GM23338 (cell line): Measurements from ENCODE around the gene STARD3. TPM values are rescaled to one million over a fixed set of nuclear protein-coding genes. Genes with fewer than 3 reads are reported as not detected.

ENCODE experiments used
- ATAC-seq: fragments of 200-7000 bp; cut with Tn5 transposase; 3 replicates; pipeline ENCODE4 v1.9.1; 2020
- DNase-seq: peaks from one replicate; pipeline ENCODE4 v3.0.0-alpha.2; 2015; ENCODE audit warnings: low spot score
- H2AFZ ChIP-seq: fragments of 200-600 bp; sonication (generic); 2 replicates; pipeline ENCODE4 v1.8.0; 2016; ENCODE audit warnings: antibody characterized with exemption, mild to moderate bottlenecking, moderate library complexity
- H3F3A ChIP-seq: fragments of 200-600 bp; sonication (generic); replicated peaks from 2 replicates; pipeline ENCODE4 v1.8.0; 2017; ENCODE audit warnings: antibody characterized with exemption, mixed run types, low read depth
- H3K27ac ChIP-seq: fragments of 200-600 bp; sonication (generic); 2 replicates; pipeline ENCODE4 v1.6.1; 2016; ENCODE audit warnings: low read depth
- H3K27me3 ChIP-seq: fragments of 200-600 bp; sonication (generic); 2 replicates; pipeline ENCODE4 v1.8.0; 2016; ENCODE audit warnings: mild to moderate bottlenecking, mixed run types, moderate library complexity; ENCODE audit not compliant: insufficient read depth
- H3K36me3 ChIP-seq: fragments of 200-600 bp; sonication (generic); 2 replicates; pipeline ENCODE4 v1.8.0; 2016; ENCODE audit warnings: mild to moderate bottlenecking; ENCODE audit not compliant: insufficient read depth
- H3K4me1 ChIP-seq: fragments of 200-600 bp; sonication (generic); 2 replicates; pipeline ENCODE4 v1.8.0; 2016; ENCODE audit warnings: mild to moderate bottlenecking, moderate library complexity; ENCODE audit not compliant: insufficient read depth
- H3K4me2 ChIP-seq: fragments of 200-600 bp; sonication (generic); 2 replicates; pipeline ENCODE4 v1.7.1; 2017; ENCODE audit warnings: mixed run types
- H3K4me3 ChIP-seq: fragments of 200-600 bp; sonication (generic); 2 replicates; pipeline ENCODE4 v1.6.1; 2016; ENCODE audit warnings: mixed run types
- H3K79me2 ChIP-seq: fragments of 200-600 bp; sonication (generic); replicated peaks from 2 replicates; pipeline ENCODE4 v1.8.0; 2017; ENCODE audit warnings: mild to moderate bottlenecking; ENCODE audit not compliant: insufficient read depth
- H3K9me2 ChIP-seq: fragments of 200-600 bp; sonication (generic); 2 replicates; pipeline ENCODE4 v1.8.0; 2017; ENCODE audit not compliant: insufficient read depth
- H4K20me1 ChIP-seq: fragments of 200-600 bp; sonication (generic); replicated peaks from 2 replicates; pipeline ENCODE4 v1.8.0; 2017; ENCODE audit warnings: mild to moderate bottlenecking; ENCODE audit not compliant: insufficient read depth
- H3K27ac Mint-ChIP-seq: 2 replicates; pipeline ENCODE4 v1.8.0; 2020; ENCODE audit warnings: inconsistent platforms, mild to moderate bottlenecking, moderate library complexity, mixed read lengths
- H3K27me3 Mint-ChIP-seq: 3 replicates; pipeline ENCODE4 v1.8.0; 2022; ENCODE audit warnings: low read depth, mild to moderate bottlenecking, moderate library complexity, mixed read lengths, inconsistent platforms; ENCODE audit not compliant: insufficient read depth, poor library complexity
- H3K36me3 Mint-ChIP-seq: 3 replicates; pipeline ENCODE4 v1.8.0; 2021; ENCODE audit warnings: low read depth, mild to moderate bottlenecking, inconsistent platforms, moderate library complexity, mixed read lengths
- H3K4me1 Mint-ChIP-seq: 3 replicates; pipeline ENCODE4 v1.8.0; 2020; ENCODE audit warnings: mild to moderate bottlenecking, inconsistent platforms, mixed read lengths
- H3K4me3 Mint-ChIP-seq: 3 replicates; pipeline ENCODE4 v1.8.0; 2021; ENCODE audit warnings: moderate library complexity, mild to moderate bottlenecking, inconsistent platforms, mixed read lengths
- H3K9me3 Mint-ChIP-seq: 3 replicates; pipeline ENCODE4 v1.8.0; 2020; ENCODE audit warnings: moderate library complexity, mild to moderate bottlenecking, inconsistent platforms, mixed read lengths
- CTCF ChIP-seq, 2 experiments: fragments of 200-600 bp in 1 of 2; sonication (generic) in 1 of 2; conservative IDR thresholded peaks; 2 replicates each; pipeline versions ENCODE4 v1.5.1 to v1.6.1; 2016 to 2017; ENCODE audit warnings: antibody characterized with exemption in 2 of 2, low read depth in 2 of 2, mild to moderate bottlenecking in 2 of 2, moderate library complexity in 1 of 2
- EZH2phosphoT487 ChIP-seq: fragments of 200-600 bp; sonication (generic); IDR thresholded peaks from one replicate; pipeline ENCODE4 v1.8.1; 2018; ENCODE audit warnings: antibody characterized with exemption; ENCODE audit not compliant: unreplicated experiment
- REST ChIP-seq: IDR thresholded peaks from one replicate; pipeline ENCODE4 v1.6.1; 2018; ENCODE audit warnings: antibody characterized with exemption; ENCODE audit not compliant: unreplicated experiment
- STAT1 ChIP-seq: IDR thresholded peaks from one replicate; pipeline ENCODE4 v1.6.1; 2016; ENCODE audit warnings: antibody characterized with exemption; ENCODE audit not compliant: unreplicated experiment
- ZNF331 ChIP-seq: fragments of 250-450 bp; sonication (Bioruptor Pico); IDR thresholded peaks from 2 replicates; pipeline ENCODE4 v1.5.0; 2020; ENCODE audit warnings: low read depth, mild to moderate bottlenecking, moderate library complexity
- polyA plus RNA-seq: library from polyadenylated mRNA; unstranded; fragments of >200 nt; fragmentation: Nextera tagmentation; extraction: Ambion mirVana; gene quantifications from 2 replicates; pipeline ENCODE4 v1.2.1, GENCODE V29; 2016
- total RNA-seq: library from RNA; depleted of rRNA; stranded (reverse); fragments of >200 nt; shearing (Covaris generic); gene quantifications from 2 replicates; pipeline ENCODE4 v1.2.3, GENCODE V29; 2014

The STARD3 gene
- total and polyA plus RNA-seq, 2 experiments from 2014 or later: 26.4 to 53.3 TPM

GRCh38 chr17:39619786-39620101 lies 17.2 kb upstream of the STARD3 start:
- Mint-ChIP-seq H3K36me3 (no peaks in the 10 kb centered on the region; the same call in 2 of the 3 replicates), H3K4me3 (no peak overlapping the region), H3K9me3 (no peaks in the 10 kb centered on the region), H3K27me3 (peaks cover 72% of the 10 kb centered on the region), H3K4me1 (peaks cover 20% of the 10 kb centered on the region), H3K27ac (no peak overlapping the region)
- Histone ChIP-seq H3K27me3 (peaks cover 93% of the 10 kb centered on the region), H4K20me1 (no peaks in the 10 kb centered on the region; the same call in 1 of the 2 replicates), H3K4me2 (no peak overlapping the region), H3F3A (0 out of 2 replicates have a peak, but pooled peaks cover 10% of the 10 kb centered on the region), H3K4me3 (no peak overlapping the region), H3K79me2 (no peaks in the 10 kb centered on the region), H2AFZ (no peak overlapping the region), H3K4me1 (peaks cover 15% of the 10 kb centered on the region; the same call in 1 of the 2 replicates), H3K9me2 (no peaks in the 10 kb centered on the region), H3K27ac (no peak overlapping the region), H3K36me3 (no peaks in the 10 kb centered on the region)
- no peak for ATAC-seq
- TF ChIP-seq STAT1: no peak
- no peak for TF ChIP-seq ZNF331 (CRISPR knock-in tag)
- DNase-seq: no peak

GRCh38 chr17:39621523-39622379 lies 15.2 kb upstream of the STARD3 start:
- Mint-ChIP-seq H3K36me3 (no peaks in the 10 kb centered on the region), H3K9me3 (no peaks in the 10 kb centered on the region), H3K4me3 (no peak overlapping the region), H3K27ac (no peak overlapping the region), H3K4me1 (peaks cover 36% of the 10 kb centered on the region), H3K27me3 (peaks cover 76% of the 10 kb centered on the region)
- H3K27me3 ChIP-seq: peaks cover 93% of the 10 kb centered on the region
- H4K20me1 ChIP-seq: no peaks in the 10 kb centered on the region
- H2AFZ ChIP-seq: peak overlapping the region; percentile 44; the same call in 1 of the 2 replicates
- H3K79me2 ChIP-seq: no peaks in the 10 kb centered on the region
- H3K4me2 ChIP-seq: no peak overlapping the region; the same call in 1 of the 2 replicates
- H3K9me2 ChIP-seq: no peaks in the 10 kb centered on the region
- H3K36me3 ChIP-seq: no peaks in the 10 kb centered on the region
- 0 out of 2 replicates have a peak, but pooled peaks cover 4% of the 10 kb centered on the region for H3F3A ChIP-seq
- DNase-seq (peak; percentile 84), ATAC-seq (peak; percentile 37)
- H3K27ac ChIP-seq: no peak overlapping the region
- TF ChIP-seq REST (peak; percentile 65), CTCF (conservative IDR thresholded peaks at IDR 0.05; ENCODE audit: low read depth in 2 of 2) (peak; percentile 100), EZH2phosphoT487 (no peak)
- H3K4me3 ChIP-seq: peak overlapping the region; percentile 36; the same call in 1 of the 2 replicates
- H3K4me1 ChIP-seq: peaks cover 15% of the 10 kb centered on the region; the same call in 1 of the 2 replicates
